Liver (tissue), 9 donors: Measurements from ENCODE around the gene CCT4. TPM values are rescaled to one million over a fixed set of nuclear protein-coding genes. Genes with fewer than 3 reads are reported as not detected.

Experiments
- DNase-seq: peaks from one replicate; pipeline ENCODE4 v3.0.0-alpha.2; 2017; ENCODE audit warnings: low spot score
- H3K27ac ChIP-seq, 2 donors: one replicate each; pipeline ENCODE4 v1.7.0; 2013; ENCODE audit warnings: inconsistent platforms in 2 of 2, low read length in 2 of 2, control low read depth in 1 of 2, low read depth in 1 of 2, mild to moderate bottlenecking in 1 of 2
- H3K27me3 ChIP-seq, 4 donors: one replicate each; pipeline versions ENCODE4 v1.6.1 to v1.7.0; 2013; ENCODE audit warnings: low read length in 3 of 4, inconsistent platforms in 1 of 4, mild to moderate bottlenecking in 1 of 4, moderate library complexity in 1 of 4; ENCODE audit not compliant: control insufficient read depth in 4 of 4, insufficient read depth in 4 of 4
- H3K36me3 ChIP-seq, 4 donors: one replicate each; pipeline versions ENCODE4 v1.6.1 to v1.7.0; 2013; ENCODE audit warnings: low read length in 3 of 4, mild to moderate bottlenecking in 3 of 4, low read depth in 1 of 4, moderate library complexity in 1 of 4; ENCODE audit not compliant: control insufficient read depth in 4 of 4, insufficient read depth in 3 of 4
- H3K4me1 ChIP-seq, 4 donors: one replicate each; pipeline versions ENCODE4 v1.6.1 to v1.7.0; 2013; ENCODE audit warnings: low read length in 3 of 4, mild to moderate bottlenecking in 3 of 4, moderate library complexity in 1 of 4; ENCODE audit not compliant: control insufficient read depth in 4 of 4, insufficient read depth in 4 of 4
- H3K4me3 ChIP-seq, 3 donors: one replicate each; pipeline versions ENCODE4 v1.6.1 to v1.7.0; 2013; ENCODE audit warnings: low read length in 3 of 3, control low read depth in 1 of 3, low read depth in 1 of 3, mild to moderate bottlenecking in 1 of 3
- H3K9ac ChIP-seq, 2 donors: one replicate each; pipeline ENCODE4 v1.7.0; 2013; ENCODE audit warnings: low read length in 2 of 2, mild to moderate bottlenecking in 2 of 2, moderate library complexity in 2 of 2, control low read depth in 1 of 2, low read depth in 1 of 2
- H3K9me3 ChIP-seq, 4 donors: one replicate each; pipeline versions ENCODE4 v1.6.1 to v1.7.0; 2013; ENCODE audit warnings: low read length in 3 of 4; ENCODE audit not compliant: control insufficient read depth in 4 of 4
- ATF3 ChIP-seq: IDR thresholded peaks from 2 replicates; pipeline ENCODE4 v1.6.1; 2016; ENCODE audit warnings: antibody characterized with exemption
- CTCF ChIP-seq: fragments of 150-350 bp; IDR thresholded peaks from 2 replicates; pipeline ENCODE4 v1.5.1; 2017; ENCODE audit warnings: improper control_type of control experiment, low read depth, low read length; ENCODE audit not compliant: missing input control
- EGR1 ChIP-seq, 2 donors: IDR thresholded peaks; 2 replicates each; pipeline ENCODE4 v1.6.1; 2016 to 2018; ENCODE audit warnings: antibody characterized with exemption in 2 of 2, low read depth in 2 of 2
- FOXA1 ChIP-seq: IDR thresholded peaks from 2 replicates; pipeline ENCODE4 v1.6.1; 2016; ENCODE audit warnings: antibody characterized with exemption
- FOXA2 ChIP-seq: IDR thresholded peaks from 2 replicates; pipeline ENCODE4 v1.6.1; 2016; ENCODE audit warnings: antibody characterized with exemption
- GABPA ChIP-seq, 2 donors: IDR thresholded peaks in 1 of 2; conservative IDR thresholded peaks in 1 of 2; 2 replicates each; pipeline ENCODE4 v1.6.1; 2016; ENCODE audit warnings: antibody characterized with exemption in 2 of 2, mild to moderate bottlenecking in 1 of 2, moderate library complexity in 1 of 2
- HNF4A ChIP-seq, 2 donors: conservative IDR thresholded peaks; 2 replicates each; pipeline ENCODE4 v1.6.1; 2016; ENCODE audit warnings: antibody characterized with exemption in 2 of 2, mild to moderate bottlenecking in 2 of 2
- HNF4G ChIP-seq: IDR thresholded peaks from 2 replicates; pipeline ENCODE4 v1.6.1; 2016; ENCODE audit warnings: antibody characterized with exemption
- JUND ChIP-seq, 2 donors: IDR thresholded peaks; 2 replicates each; pipeline ENCODE4 v1.6.1; 2016; ENCODE audit warnings: antibody characterized with exemption in 2 of 2
- MAX ChIP-seq: IDR thresholded peaks from 2 replicates; pipeline ENCODE4 v1.6.1; 2016; ENCODE audit warnings: antibody characterized with exemption
- NR2F2 ChIP-seq: IDR thresholded peaks from 2 replicates; pipeline ENCODE4 v1.6.1; 2016; ENCODE audit warnings: antibody characterized with exemption
- RAD21 ChIP-seq, 2 donors: IDR thresholded peaks; 2 replicates each; pipeline ENCODE4 v1.6.1; 2016; ENCODE audit warnings: antibody characterized with exemption in 2 of 2, mild to moderate bottlenecking in 2 of 2
- REST ChIP-seq: IDR thresholded peaks from 2 replicates; pipeline ENCODE4 v1.6.1; 2016; ENCODE audit warnings: antibody characterized with exemption, mild to moderate bottlenecking
- RXRA ChIP-seq, 2 donors: IDR thresholded peaks; 2 replicates each; pipeline ENCODE4 v1.6.1; 2017 to 2018; ENCODE audit warnings: antibody characterized with exemption in 2 of 2, mild to moderate bottlenecking in 1 of 2
- SP1 ChIP-seq: IDR thresholded peaks from 2 replicates; pipeline ENCODE4 v1.6.1; 2018; ENCODE audit warnings: antibody characterized with exemption, mild to moderate bottlenecking
- TAF1 ChIP-seq: conservative IDR thresholded peaks from 2 replicates; pipeline ENCODE4 v1.6.1; 2016; ENCODE audit warnings: antibody characterized with exemption, mild to moderate bottlenecking
- YY1 ChIP-seq: IDR thresholded peaks from 2 replicates; pipeline ENCODE4 v1.6.1; 2016; ENCODE audit warnings: antibody characterized with exemption, mild to moderate bottlenecking
- ZBTB33 ChIP-seq: IDR thresholded peaks from 2 replicates; pipeline ENCODE4 v1.6.1; 2016; ENCODE audit warnings: antibody characterized with exemption
- WGBS: extraction: QIAGEN DNeasy Blood & Tissue Kit; methylation state at CpG from one replicate; pipeline ENCODE4 v1.1.7; 2013; 5-methylcytosine and 5-hydroxymethylcytosine counted together
- polyA plus RNA-seq, 2 donors: library from polyadenylated mRNA; stranded (reverse) in 1 of 2; unstranded in 1 of 2; fragments of 200-250 nt in 1 of 2; fragments of >200 nt in 1 of 2; fragmentation: Nextera tagmentation in 1 of 2; extraction: Ambion mirVana in 1 of 2; gene quantifications; one replicate each; pipeline versions ENCODE4 v1.2.1 to v1.2.3, GENCODE V29; 2013 to 2015
- total RNA-seq, 2 donors: library from RNA; depleted of rRNA; stranded (reverse); fragments of >200 nt; gene quantifications; one replicate each; pipeline ENCODE4 v1.2.3, GENCODE V29; 2014
- donor health status: healthy.
- donor health status: healthy.
- donor health status: healthy.
- donor health status: healthy.
- donor health status: healthy.

CCT4 gene
- 10 to 100 TPM; 35.7 to 65.2 TPM for total RNA-seq
- polyA plus RNA-seq = 10 to 100 TPM; 37.8 to 39.0 TPM

- Histone ChIP-seq H3K27ac (peak within 1 kb of the TSS; percentile 97 to 99), H3K9ac (peak within 1 kb of the TSS; percentile 96 to 100), H3K4me1 (peaks cover 1 to 18% (median 8%) of the 10 kb centered on the region in 4 donors), H3K36me3 (peaks cover 3 to 11% (median 8%) of the 10 kb centered on the region in 4 donors), H3K27me3 (no peaks in the 10 kb centered on the region), H3K9me3 (no peaks in the 10 kb centered on the region), H3K4me3 (peak within 1 kb of the TSS; percentile 78 to 99 (median 92))
- WGBS = under 1% methylated on average over 74 of the region's 74 CpGs
- DNase-seq = peak; percentile 98
- peak; percentile 31 for TF ChIP-seq ZBTB33
- no peak for TF ChIP-seq RAD21 (IDR thresholded peaks at IDR 0.05)
- TF ChIP-seq HNF4A (conservative IDR thresholded peaks at IDR 0.05) = no peak
- TF ChIP-seq SP1 = peak; percentile 50
- no peak for TF ChIP-seq NR2F2
- peak; percentile 82 for TF ChIP-seq REST
- peak; percentile 83 for TF ChIP-seq TAF1
- peak; percentile 82 to 94 for TF ChIP-seq EGR1 (IDR thresholded peaks at IDR 0.05; ENCODE audit: low read depth in 2 of 2)
- TF ChIP-seq YY1 = peak; percentile 90
- no peak for TF ChIP-seq JUND (IDR thresholded peaks at IDR 0.05)
- TF ChIP-seq FOXA1 = peak; percentile 46
- TF ChIP-seq ATF3 = no peak
- TF ChIP-seq FOXA2 = no peak
- peak in 1 of 2 donors; percentile 80 for TF ChIP-seq GABPA (IDR thresholded peaks at IDR 0.05 in 1 of 2, conservative IDR thresholded peaks at IDR 0.05 in 1 of 2)
- no peak for TF ChIP-seq RXRA (IDR thresholded peaks at IDR 0.05)
- peak; percentile 42 for TF ChIP-seq MAX
- no peak for TF ChIP-seq CTCF
- no peak for TF ChIP-seq HNF4G
Observed at GRCh38 chr2:61888267-61889055, at the start of gene CCT4. Gene CCT4, minus strand, starts transcription at chr2:61888656. Its CDS starts 149 bp downstream, at chr2:61888507.
